ENCODE results near the gene C1QTNF2. TPM values are rescaled to one million over a fixed set of nuclear protein-coding genes. Genes with fewer than 3 reads are reported as not detected.
A peak's percentile ranks its signal among the peaks of the same experiment; 100 is the strongest.
"Not testable (repeated sequence)": the region's sequence is repeated elsewhere in the genome, so short reads cannot be mapped to it uniquely, and the experiment has no call there.

C1QTNF2 gene
- total RNA-seq, 1 experiment from 2014 or later = 0.20 TPM

DNA sequence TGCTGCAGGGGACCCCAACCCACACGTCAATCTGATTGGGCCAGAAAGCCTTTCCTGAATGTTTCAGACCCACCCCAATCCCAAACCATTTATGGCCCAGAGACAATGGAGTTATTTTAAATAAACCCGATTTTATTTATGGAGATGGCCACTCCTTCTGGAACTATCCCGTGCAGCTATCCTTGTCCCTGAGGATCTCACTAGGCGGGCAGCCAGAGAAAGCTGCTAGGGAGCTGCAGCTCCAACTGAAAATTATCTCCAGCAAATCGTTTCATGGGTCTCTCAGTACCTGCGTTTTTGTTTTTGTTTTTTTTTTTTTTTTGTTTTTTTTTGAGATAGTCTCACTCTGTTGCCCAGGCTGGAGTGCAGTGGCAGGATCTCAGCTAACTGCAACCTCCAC is 23.0 kb downstream of the C1QTNF2 start:
- no peak overlapping the region for H3K4me2 ChIP-seq
- CTCF ChIA-PET = interaction anchor here (0.6 kb wide), 1 partner anchor 104 kb away, joined by 5 read pairs; no protein-coding TSS in a partner anchor
- H3F3A ChIP-seq (ENCODE audit: insufficient read depth, low read depth) = peaks cover 6% of the 10 kb centered on the region; the same call in 1 of the 2 replicates
- TF ChIP-seq, protein P1, sequence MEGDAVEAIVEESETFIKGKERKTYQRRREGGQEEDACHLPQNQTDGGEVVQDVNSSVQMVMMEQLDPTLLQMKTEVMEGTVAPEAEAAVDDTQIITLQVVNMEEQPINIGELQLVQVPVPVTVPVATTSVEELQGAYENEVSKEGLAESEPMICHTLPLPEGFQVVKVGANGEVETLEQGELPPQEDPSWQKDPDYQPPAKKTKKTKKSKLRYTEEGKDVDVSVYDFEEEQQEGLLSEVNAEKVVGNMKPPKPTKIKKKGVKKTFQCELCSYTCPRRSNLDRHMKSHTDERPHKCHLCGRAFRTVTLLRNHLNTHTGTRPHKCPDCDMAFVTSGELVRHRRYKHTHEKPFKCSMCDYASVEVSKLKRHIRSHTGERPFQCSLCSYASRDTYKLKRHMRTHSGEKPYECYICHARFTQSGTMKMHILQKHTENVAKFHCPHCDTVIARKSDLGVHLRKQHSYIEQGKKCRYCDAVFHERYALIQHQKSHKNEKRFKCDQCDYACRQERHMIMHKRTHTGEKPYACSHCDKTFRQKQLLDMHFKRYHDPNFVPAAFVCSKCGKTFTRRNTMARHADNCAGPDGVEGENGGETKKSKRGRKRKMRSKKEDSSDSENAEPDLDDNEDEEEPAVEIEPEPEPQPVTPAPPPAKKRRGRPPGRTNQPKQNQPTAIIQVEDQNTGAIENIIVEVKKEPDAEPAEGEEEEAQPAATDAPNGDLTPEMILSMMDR (conservative IDR thresholded peaks at IDR 0.05) = no peak
- TF ChIP-seq EZH2 (IDR thresholded peaks at IDR 0.05; ENCODE audit: low read depth) = no peak
- intact Hi-C loops (cut with micrococcal nuclease; ENCODE audit: unreplicated experiment) = no loop called here
- POLR2A ChIA-PET (ENCODE audit: unreplicated experiment) = no interaction called here
- BruUV-seq (replicated peaks) = no TSS peak
- H3K36me3 ChIP-seq (ENCODE audit: low read depth) = no peaks in the 10 kb centered on the region
- H3K4me1 ChIP-seq (replicated peaks; ENCODE audit: insufficient read depth) = no peaks in the 10 kb centered on the region
- no peaks in the 10 kb centered on the region for H4K20me1 ChIP-seq (ENCODE audit: insufficient read depth)
- H3K79me2 ChIP-seq (ENCODE audit: low read depth) = no peaks in the 10 kb centered on the region
- H3K9me3 ChIP-seq (ENCODE audit: insufficient read depth, low read depth) = no peaks in the 10 kb centered on the region
- H3K4me3 ChIP-seq = no peak overlapping the region
- H3K27ac ChIP-seq = no peak overlapping the region
- DNase-seq = no peak
- H2AFZ ChIP-seq = no peak overlapping the region
- H3K9me2 ChIP-seq (ENCODE audit: insufficient read depth) = no peaks in the 10 kb centered on the region
- no peaks in the 10 kb centered on the region for H3K27me3 ChIP-seq (ENCODE audit: insufficient read depth, low read depth)

DNA sequence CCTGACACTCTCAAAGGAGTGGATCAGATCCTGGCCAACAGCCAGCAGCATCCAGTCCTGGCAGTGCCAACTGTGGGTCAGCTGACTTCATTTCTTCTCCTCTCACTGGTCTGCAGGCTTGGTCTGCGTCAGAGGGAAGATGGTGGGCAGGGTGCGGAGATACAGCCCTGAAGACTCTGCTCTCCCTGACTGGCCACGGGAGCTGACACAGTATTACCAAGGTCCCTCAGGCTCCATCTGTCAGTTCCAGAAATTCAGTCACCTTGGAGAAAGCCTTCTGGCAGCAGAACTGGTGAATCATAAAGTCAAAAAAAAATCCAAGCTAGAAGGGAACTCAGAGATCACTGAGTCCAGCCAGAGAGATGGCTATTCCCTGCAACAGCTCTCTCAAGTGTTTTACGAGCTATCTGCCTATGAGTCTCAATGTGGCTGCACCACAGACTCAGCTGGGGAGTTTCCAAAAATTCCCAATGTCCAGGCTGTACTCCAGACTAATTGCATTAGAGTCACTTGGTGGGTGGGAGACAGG is 27.9 kb downstream of the C1QTNF2 start:
- Histone ChIP-seq H3K36me3 (ENCODE audit: low read depth) (no peaks in the 10 kb centered on the region), H3K9me2 (ENCODE audit: insufficient read depth) (no peaks in the 10 kb centered on the region), H4K20me1 (ENCODE audit: insufficient read depth) (no peaks in the 10 kb centered on the region), H3K4me2 (peak overlapping the region; percentile 22; the same call in 1 of the 2 replicates), H3F3A (ENCODE audit: insufficient read depth, low read depth) (peaks cover 13% of the 10 kb centered on the region; the same call in 1 of the 2 replicates), H2AFZ (no peak overlapping the region), H3K4me3 (no peak overlapping the region), H3K4me1 (replicated peaks; ENCODE audit: insufficient read depth) (0 out of 2 replicates have a peak, but pooled peaks cover 6% of the 10 kb centered on the region), H3K27ac (no peak overlapping the region), H3K79me2 (ENCODE audit: low read depth) (no peaks in the 10 kb centered on the region), H3K27me3 (ENCODE audit: insufficient read depth, low read depth) (no peaks in the 10 kb centered on the region), H3K9me3 (ENCODE audit: insufficient read depth, low read depth) (no peaks in the 10 kb centered on the region)
- peak; percentile 31 to 41 for DNase-seq
- CTCF ChIA-PET = interaction anchor here (0.8 to 1.9 kb wide), 2 partner anchors 100 to 321 kb away, joined by 4 to 7 read pairs; no protein-coding TSS in a partner anchor
- POLR2A ChIA-PET (ENCODE audit: unreplicated experiment) = interaction anchor here (0.6 to 1.0 kb wide), 3 partner anchors 26 to 83 kb away, joined by 4 to 9 read pairs (median 4); no protein-coding TSS in a partner anchor
- intact Hi-C loops (cut with micrococcal nuclease; ENCODE audit: unreplicated experiment) = no loop called here
- TF ChIP-seq, protein P1 (conservative IDR thresholded peaks at IDR 0.05) = no peak
- TF ChIP-seq EZH2 (IDR thresholded peaks at IDR 0.05; ENCODE audit: low read depth) = no peak
- BruUV-seq (replicated peaks) = no TSS peak

DNA sequence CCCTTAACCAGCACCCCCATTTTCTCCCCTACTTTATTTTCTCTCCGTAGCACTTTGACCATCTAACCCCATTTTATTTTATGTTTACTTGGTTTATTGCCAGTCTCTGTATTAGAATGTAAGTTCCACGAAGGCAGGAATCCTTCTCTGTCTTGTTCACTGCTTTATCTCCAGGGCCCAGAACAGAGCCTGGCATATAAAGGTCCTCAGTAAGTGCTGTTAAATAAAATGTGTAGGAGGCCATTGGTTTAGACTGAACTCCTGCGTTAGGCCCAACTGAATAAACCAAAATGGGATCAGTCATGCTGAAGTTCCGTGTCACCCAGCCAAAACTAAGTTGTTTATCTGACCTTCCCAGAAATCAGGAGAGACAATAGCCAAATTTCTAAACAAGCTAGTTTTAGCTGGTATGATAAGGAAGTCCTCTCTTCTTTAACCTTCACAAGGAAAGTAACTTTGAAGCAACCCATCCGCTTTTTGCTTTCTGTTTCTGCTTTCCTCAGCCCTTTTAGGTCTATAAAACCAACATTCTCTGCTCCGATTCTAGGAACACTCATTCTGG is 29.0 kb downstream of the C1QTNF2 start:
- Histone ChIP-seq H3K36me3 (ENCODE audit: low read depth) (no peaks in the 10 kb centered on the region), H2AFZ (no peak overlapping the region), H3K4me3 (no peak overlapping the region), H3K9me2 (ENCODE audit: insufficient read depth) (no peaks in the 10 kb centered on the region), H3F3A (ENCODE audit: insufficient read depth, low read depth) (peaks cover 13% of the 10 kb centered on the region; the same call in 1 of the 2 replicates), H3K9me3 (ENCODE audit: insufficient read depth, low read depth) (no peaks in the 10 kb centered on the region), H4K20me1 (ENCODE audit: insufficient read depth) (no peaks in the 10 kb centered on the region), H3K27me3 (ENCODE audit: insufficient read depth, low read depth) (no peaks in the 10 kb centered on the region), H3K79me2 (ENCODE audit: low read depth) (no peaks in the 10 kb centered on the region), H3K27ac (no peak overlapping the region), H3K4me1 (replicated peaks; ENCODE audit: insufficient read depth) (0 out of 2 replicates have a peak, but pooled peaks cover 6% of the 10 kb centered on the region), H3K4me2 (no peak overlapping the region)
- intact Hi-C loops (cut with micrococcal nuclease; ENCODE audit: unreplicated experiment) = no loop called here
- ChIA-PET POLR2A (ENCODE audit: unreplicated experiment) (interaction anchor here (0.6 kb wide), 1 partner anchor 132 kb away, joined by 3 read pairs; no protein-coding TSS in a partner anchor), CTCF (interaction anchor here (0.7 to 1.9 kb wide), 2 partner anchors 138 to 319 kb away, joined by 3 to 7 read pairs; no protein-coding TSS in a partner anchor)
- no peak for DNase-seq
- TF ChIP-seq, protein P1 (conservative IDR thresholded peaks at IDR 0.05) = no peak
- TF ChIP-seq EZH2 (IDR thresholded peaks at IDR 0.05; ENCODE audit: low read depth) = no peak
- no TSS peak for BruUV-seq (replicated peaks)

DNA sequence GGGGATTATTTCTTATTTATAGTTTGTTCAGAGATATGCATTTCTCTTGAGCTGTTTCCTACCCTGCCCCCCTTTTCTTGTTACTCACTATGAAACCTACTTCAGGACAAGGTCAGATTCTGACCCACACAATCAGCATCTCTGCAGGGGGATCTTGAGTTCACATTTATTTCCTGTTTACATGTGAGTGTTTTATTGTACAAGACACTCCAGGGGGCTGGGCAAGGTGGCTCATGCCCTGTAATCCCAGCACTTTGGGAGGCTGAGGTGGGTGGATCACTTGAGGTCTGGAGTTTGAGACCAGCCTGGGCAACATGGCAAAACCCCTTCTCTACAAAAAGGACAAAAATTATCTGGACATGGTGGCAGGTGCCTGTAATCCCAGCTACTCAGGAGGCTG is 29.9 kb downstream of the C1QTNF2 start:
- H3F3A ChIP-seq (ENCODE audit: insufficient read depth, low read depth) = peaks cover 13% of the 10 kb centered on the region; the same call in 1 of the 2 replicates
- H3K9me3 ChIP-seq (ENCODE audit: insufficient read depth, low read depth); H3K4me2 ChIP-seq; H3K79me2 ChIP-seq (ENCODE audit: low read depth); H3K27ac ChIP-seq; H3K4me3 ChIP-seq; POLR2A ChIA-PET (ENCODE audit: unreplicated experiment); H4K20me1 ChIP-seq (ENCODE audit: insufficient read depth); BruUV-seq (replicated peaks); H3K9me2 ChIP-seq (ENCODE audit: insufficient read depth); H3K36me3 ChIP-seq (ENCODE audit: low read depth); H3K4me1 ChIP-seq (replicated peaks; ENCODE audit: insufficient read depth); H2AFZ ChIP-seq; H3K27me3 ChIP-seq (ENCODE audit: insufficient read depth, low read depth); DNase-seq; intact Hi-C loops (cut with micrococcal nuclease; ENCODE audit: unreplicated experiment); CTCF ChIA-PET: not testable (repeated sequence)
